Retinal pigment epithelial cell (primary cell): ENCODE measurements around the gene CKM.

Experiments used
- DNase-seq: peaks from one replicate; pipeline ENCODE4 v3.0.0-alpha.2; 2010; ENCODE audit warnings: low read depth
- H3K4me3 ChIP-seq: 2 replicates; pipeline ENCODE4 v1.5.1; 2011; ENCODE audit warnings: mild to moderate bottlenecking, low read length, control low read depth, moderate library complexity
- TF ChIP-seq, protein P1 (sequence below): conservative IDR thresholded peaks from 2 replicates; pipeline ENCODE4 v1.5.1; 2011; ENCODE audit warnings: low read depth, low read length, control low read depth, inconsistent platforms

Gene CKM

DNA sequence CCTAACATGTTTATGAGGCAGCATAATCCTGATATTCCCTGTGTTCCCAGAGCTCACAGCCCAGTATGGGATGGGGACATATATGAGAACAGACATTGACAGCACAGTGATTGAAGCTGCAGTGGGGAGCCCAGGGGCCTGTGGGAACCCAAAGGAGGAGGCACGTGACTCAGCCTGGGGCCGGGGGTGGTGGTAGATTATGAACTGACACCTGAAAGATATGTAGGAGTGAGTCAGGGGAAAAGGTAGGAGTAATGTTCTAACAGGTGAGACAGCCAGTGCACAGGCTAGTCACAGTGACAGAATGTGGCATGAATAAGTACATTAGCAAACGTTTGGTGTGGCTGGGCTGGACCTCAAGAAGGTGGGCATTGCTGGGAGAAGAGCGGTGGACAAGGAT lies 29.0 kb downstream of the CKM start:
- no peak for DNase-seq
- TF ChIP-seq, protein P1, sequence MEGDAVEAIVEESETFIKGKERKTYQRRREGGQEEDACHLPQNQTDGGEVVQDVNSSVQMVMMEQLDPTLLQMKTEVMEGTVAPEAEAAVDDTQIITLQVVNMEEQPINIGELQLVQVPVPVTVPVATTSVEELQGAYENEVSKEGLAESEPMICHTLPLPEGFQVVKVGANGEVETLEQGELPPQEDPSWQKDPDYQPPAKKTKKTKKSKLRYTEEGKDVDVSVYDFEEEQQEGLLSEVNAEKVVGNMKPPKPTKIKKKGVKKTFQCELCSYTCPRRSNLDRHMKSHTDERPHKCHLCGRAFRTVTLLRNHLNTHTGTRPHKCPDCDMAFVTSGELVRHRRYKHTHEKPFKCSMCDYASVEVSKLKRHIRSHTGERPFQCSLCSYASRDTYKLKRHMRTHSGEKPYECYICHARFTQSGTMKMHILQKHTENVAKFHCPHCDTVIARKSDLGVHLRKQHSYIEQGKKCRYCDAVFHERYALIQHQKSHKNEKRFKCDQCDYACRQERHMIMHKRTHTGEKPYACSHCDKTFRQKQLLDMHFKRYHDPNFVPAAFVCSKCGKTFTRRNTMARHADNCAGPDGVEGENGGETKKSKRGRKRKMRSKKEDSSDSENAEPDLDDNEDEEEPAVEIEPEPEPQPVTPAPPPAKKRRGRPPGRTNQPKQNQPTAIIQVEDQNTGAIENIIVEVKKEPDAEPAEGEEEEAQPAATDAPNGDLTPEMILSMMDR, result no peak
- no peak overlapping the region for H3K4me3 ChIP-seq

DNA sequence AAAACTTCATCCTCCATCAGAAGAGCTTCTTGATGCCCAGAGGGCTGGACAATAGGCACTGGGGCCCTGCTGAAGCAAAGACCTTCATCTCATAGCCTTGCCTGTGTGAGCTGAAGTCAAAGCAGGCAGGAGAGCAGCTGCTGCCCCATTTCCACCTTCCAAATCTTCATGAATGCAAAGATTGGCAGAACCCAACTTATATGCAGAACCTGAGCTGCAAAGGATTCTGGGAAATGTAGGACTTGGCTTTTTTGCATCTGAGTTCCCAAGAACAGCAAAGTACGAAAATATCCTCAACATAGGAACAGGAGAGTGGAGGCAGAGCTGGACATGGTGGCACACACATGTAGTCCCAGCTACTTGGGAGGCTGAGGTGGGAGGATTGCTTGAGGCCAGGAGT lies 30.8 kb downstream of the CKM start:
- TF ChIP-seq, protein P1, result no peak
- no peak for DNase-seq
- no peak overlapping the region for H3K4me3 ChIP-seq

DNA sequence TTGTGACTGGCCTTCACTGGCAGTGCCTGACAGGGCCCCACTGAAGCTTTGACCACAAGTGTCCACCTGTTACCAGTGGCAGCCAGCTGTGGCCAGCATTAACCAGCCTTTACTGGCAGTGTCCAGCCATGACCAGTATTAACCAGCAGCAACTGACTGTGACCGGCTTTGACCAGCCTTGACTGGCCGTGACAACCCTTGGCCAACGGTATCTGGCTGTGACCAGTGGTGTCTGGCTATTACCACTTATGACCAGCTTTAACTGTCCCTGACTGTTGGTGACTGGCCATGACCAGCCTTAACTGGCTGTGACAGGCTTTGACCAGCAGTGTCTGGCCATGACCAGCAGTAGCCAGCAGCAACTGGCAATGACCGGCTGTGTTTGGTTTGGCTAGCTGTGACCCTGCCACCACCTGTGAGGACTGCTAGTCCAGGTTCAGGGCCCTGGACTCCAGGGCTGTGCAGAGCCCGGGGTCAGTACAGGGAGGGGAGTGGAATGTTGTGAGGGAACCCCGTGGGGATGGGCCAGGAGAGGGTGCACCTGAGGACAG lies 32.2 kb downstream of the CKM start:
- no peak overlapping the region for H3K4me3 ChIP-seq
- DNase-seq, result no peak
- TF ChIP-seq, protein P1, result no peak

DNA sequence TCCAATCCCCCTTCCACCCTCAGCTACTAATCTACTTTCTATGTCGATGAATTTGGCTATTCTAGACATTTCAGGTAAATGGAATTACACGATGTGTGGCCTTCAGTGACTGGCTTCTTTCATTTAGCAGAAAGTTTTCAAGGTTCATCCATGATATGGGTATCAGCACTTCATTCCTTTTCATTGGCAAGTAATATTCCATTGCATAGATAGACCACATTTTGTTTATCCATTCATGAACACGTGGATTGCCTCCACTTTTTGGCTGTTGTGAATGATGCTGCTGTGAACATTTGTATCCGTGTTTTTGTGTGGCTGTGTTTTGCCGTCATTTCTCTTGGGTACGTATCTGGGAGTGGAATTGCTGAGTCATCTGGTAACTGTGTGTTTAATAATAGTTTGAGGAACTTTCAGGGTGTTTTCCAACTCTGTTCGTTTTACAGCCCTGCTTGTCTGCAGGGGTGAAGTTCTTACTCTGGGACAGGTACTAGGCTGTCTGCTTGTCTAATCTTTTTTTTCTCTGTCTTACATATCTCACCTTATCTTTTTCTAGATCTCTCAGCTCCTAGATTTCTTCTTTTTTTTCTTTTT lies 39.1 kb downstream of the CKM start:
- DNase-seq, result no peak
- H3K4me3 ChIP-seq, result no peak overlapping the region
- TF ChIP-seq, protein P1, result no peak

DNA sequence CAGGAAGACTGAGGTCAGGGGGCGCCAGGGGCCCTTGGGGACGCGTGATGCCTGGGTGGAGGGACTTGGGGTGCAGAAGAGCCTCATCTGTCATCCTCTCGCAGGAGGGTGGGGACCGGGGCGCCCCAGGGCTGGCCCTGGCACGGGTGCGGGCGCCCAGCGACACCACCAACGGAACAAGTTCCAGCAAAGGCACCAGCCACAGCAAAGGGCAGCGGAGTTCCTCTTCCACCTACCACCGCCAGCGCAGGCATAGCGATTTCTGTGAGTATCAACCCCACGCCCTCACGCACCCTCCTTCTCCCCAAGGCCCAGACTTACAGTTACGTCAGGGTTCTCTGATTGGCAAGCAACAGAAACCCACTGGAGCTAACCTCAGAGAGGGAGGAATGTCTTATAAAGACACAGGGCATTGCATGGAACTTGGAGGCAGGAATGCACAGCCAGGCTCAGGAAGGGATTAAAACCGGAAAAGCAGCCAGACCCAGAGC lies 42.2 kb downstream of the CKM start:
- TF ChIP-seq, protein P1, result no peak
- DNase-seq, result peak; percentile 94
- H3K4me3 ChIP-seq, result no peak overlapping the region

DNA sequence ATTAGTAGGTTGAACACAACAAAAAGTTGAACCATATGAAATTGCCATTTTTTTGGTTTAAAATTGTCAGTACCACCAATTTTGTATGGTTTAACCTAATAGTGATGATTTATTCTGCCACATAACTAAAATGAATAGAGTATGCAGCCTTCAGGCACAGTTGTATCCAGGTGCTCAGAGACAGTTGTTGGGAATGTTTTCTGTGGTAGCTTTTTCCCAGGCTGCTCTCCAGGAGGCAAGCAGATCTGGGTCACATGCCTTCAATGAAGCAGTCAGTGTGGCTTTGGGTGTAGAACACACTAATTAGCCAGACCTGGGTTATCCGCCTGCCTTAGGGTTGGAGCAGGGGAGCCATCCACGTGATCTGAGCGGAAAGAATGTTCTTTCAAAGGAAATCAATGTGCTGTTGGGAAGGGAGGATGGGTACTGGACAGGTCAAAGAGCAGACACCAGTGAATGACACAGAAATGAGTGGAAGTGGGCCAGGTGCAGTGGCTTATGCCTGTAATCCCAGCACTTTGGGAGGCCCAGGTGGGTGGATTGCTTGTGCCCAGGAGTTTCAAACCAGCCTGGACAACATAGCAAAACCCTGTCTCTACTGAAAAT lies 43.0 kb downstream of the CKM start:
- TF ChIP-seq, protein P1, result no peak
- no peak overlapping the region for H3K4me3 ChIP-seq
- peak; percentile 39 for DNase-seq

DNA sequence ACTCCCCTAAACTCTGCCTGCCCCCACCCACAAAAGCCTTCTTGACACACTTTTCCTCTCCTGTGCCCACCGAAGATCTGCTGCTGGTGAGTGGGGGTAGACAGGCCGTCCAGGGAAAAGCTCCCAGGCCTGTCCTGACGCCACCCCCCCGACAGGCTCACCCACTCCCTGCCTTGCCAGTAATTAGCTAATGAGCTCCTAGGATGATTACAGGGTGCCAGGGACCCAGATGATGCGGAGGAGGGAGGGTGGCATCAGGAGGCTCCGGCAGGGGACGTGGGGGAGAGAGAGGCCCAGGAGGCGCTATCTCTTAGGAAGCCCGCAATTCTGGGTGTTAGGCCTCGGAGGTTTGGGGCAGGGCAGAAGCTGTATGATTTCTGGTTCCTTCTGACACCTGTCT lies 44.6 kb downstream of the CKM start:
- TF ChIP-seq, protein P1, result no peak
- H3K4me3 ChIP-seq, result no peak overlapping the region

More for the DNA sequence above, 44.6 kb downstream of the CKM start:
- no peak for DNase-seq
